ENCODE measurements around the gene PCA3. TPM values are rescaled to one million over a fixed set of nuclear protein-coding genes. Genes with fewer than 3 reads are reported as not detected.

The PCA3 gene
- total RNA-seq, 4 donors from 2014 or later, result not detected

- Histone ChIP-seq H3K9me3 (no peaks in the 10 kb centered on the region), H3K4me3 (no peak overlapping the region), H3K4me1 (no peaks in the 10 kb centered on the region), H3K27ac (no peak overlapping the region), H3K27me3 (no peaks in the 10 kb centered on the region), H3K36me3 (no peaks in the 10 kb centered on the region)
- no peak for DNase-seq
- no peak for TF ChIP-seq POLR2A (IDR thresholded peaks at IDR 0.05)
- no peak for TF ChIP-seq CTCF (IDR thresholded peaks at IDR 0.05 in 4 of 5, conservative IDR thresholded peaks at IDR 0.05 in 1 of 5)
- ATAC-seq, result no peak
- in situ Hi-C loops (cut with MboI; ENCODE audit: low sequenced_read_pairs in 4 of 4), result no loop called here
- intact Hi-C loops (cut with DNase I; ENCODE audit: low total_unique reads), result no loop called here
Measured at GRCh38 chr9:76729980-76730737, 34.1 kb upstream of the PCA3 start.

- ATAC-seq, result no peak
- no peaks in the 10 kb centered on the region for H3K36me3 ChIP-seq
Measured at GRCh38 chr9:76730801-76731200, 33.4 kb upstream of the PCA3 start.

GRCh38 chr9:76732341-76732958 is 31.8 kb upstream of the PCA3 start:
- Histone ChIP-seq H3K36me3 (no peaks in the 10 kb centered on the region), H3K27me3 (no peaks in the 10 kb centered on the region), H3K4me1 (no peaks in the 10 kb centered on the region), H3K4me3 (no peak overlapping the region), H3K9me3 (no peaks in the 10 kb centered on the region), H3K27ac (no peak overlapping the region)
- DNase-seq (no peak), ATAC-seq (no peak)
- TF ChIP-seq POLR2A (IDR thresholded peaks at IDR 0.05) (no peak), CTCF (IDR thresholded peaks at IDR 0.05 in 4 of 5, conservative IDR thresholded peaks at IDR 0.05 in 1 of 5) (no peak)
- intact Hi-C loops (cut with DNase I; ENCODE audit: low total_unique reads) (no loop called here), in situ Hi-C loops (cut with MboI; ENCODE audit: low sequenced_read_pairs in 4 of 4) (no loop called here)

More at GRCh38 chr9:76730801-76731200, 33.4 kb upstream of the PCA3 start:
- in situ Hi-C loops (cut with MboI; ENCODE audit: low sequenced_read_pairs in 4 of 4) (no loop called here), intact Hi-C loops (cut with DNase I; ENCODE audit: low total_unique reads) (no loop called here)
- H3K9me3 ChIP-seq, result no peaks in the 10 kb centered on the region
- no peak for DNase-seq
- H3K4me3 ChIP-seq, result no peak overlapping the region
- no peaks in the 10 kb centered on the region for H3K4me1 ChIP-seq
- no peak overlapping the region for H3K27ac ChIP-seq
- TF ChIP-seq CTCF (IDR thresholded peaks at IDR 0.05 in 4 of 5, conservative IDR thresholded peaks at IDR 0.05 in 1 of 5), result no peak
- no peak for TF ChIP-seq POLR2A (IDR thresholded peaks at IDR 0.05)
- no peaks in the 10 kb centered on the region for H3K27me3 ChIP-seq

GRCh38 chr9:76733096-76733495 is 31.1 kb upstream of the PCA3 start:
- no peaks in the 10 kb centered on the region for H3K9me3 ChIP-seq
- no peaks in the 10 kb centered on the region for H3K27me3 ChIP-seq
- DNase-seq (no peak), ATAC-seq (no peak)
- TF ChIP-seq POLR2A (IDR thresholded peaks at IDR 0.05) (no peak), CTCF (IDR thresholded peaks at IDR 0.05 in 4 of 5, conservative IDR thresholded peaks at IDR 0.05 in 1 of 5) (no peak)
- H3K27ac ChIP-seq, result no peak overlapping the region
- H3K4me1 ChIP-seq, result no peaks in the 10 kb centered on the region
- no peak overlapping the region for H3K4me3 ChIP-seq
- in situ Hi-C loops (cut with MboI; ENCODE audit: low sequenced_read_pairs in 4 of 4) (no loop called here), intact Hi-C loops (cut with DNase I; ENCODE audit: low total_unique reads) (no loop called here)
- no peaks in the 10 kb centered on the region for H3K36me3 ChIP-seq
